Caco-2 (cell line): ENCODE results near the gene APMAP. TPM values are rescaled to one million over a fixed set of nuclear protein-coding genes. Genes with fewer than 3 reads are reported as not detected.

Experiments used
- BruUV-seq: library from RNA; stranded (reverse); fragments of 400-500 nt; replicated peaks from 2 replicates; lab custom pipeline; 2021; lab: Mats Ljungman, UMichigan
- CTCF ChIA-PET: fragments of 300-600 bp; sonication (Branson Sonifier 250); formaldehyde crosslinking; loops from one replicate; lab custom pipeline; 2022; ENCODE audit warnings: antibody characterized with exemption; lab: Charles Lee
- POLR2A ChIA-PET: fragments of 300-600 bp; sonication (Branson Sonifier 250); formaldehyde crosslinking; loops from one replicate; lab custom pipeline; 2022; ENCODE audit warnings: antibody characterized with exemption; lab: Charles Lee
- DNase-seq, 2 experiments: peaks; one replicate each; pipeline versions ENCODE4 v3.0.0 to v3.0.0-alpha.2; 2020 to 2022
- H3K27me3 ChIP-seq: replicated peaks from 2 replicates; pipeline ENCODE4 v1.6.0; 2011; ENCODE audit warnings: low read length; ENCODE audit not compliant: control insufficient read depth, insufficient read depth
- H3K36me3 ChIP-seq: 2 replicates; pipeline ENCODE4 v1.5.1; 2011; ENCODE audit warnings: low read length; ENCODE audit not compliant: control insufficient read depth, insufficient read depth
- H3K4me1 ChIP-seq: fragments of 250-450 bp; sonication (Bioruptor Pico); 2 replicates; pipeline ENCODE4 v1.5.1; 2020; ENCODE audit warnings: mild to moderate bottlenecking
- H3K4me3 ChIP-seq: 2 replicates; pipeline ENCODE4 v1.5.1; 2011; ENCODE audit warnings: low read depth, mild to moderate bottlenecking, control low read depth, low read length
- H3K9me3 ChIP-seq: fragments of 250-450 bp; sonication (Bioruptor Pico); 2 replicates; pipeline ENCODE4 v1.5.1; 2020; ENCODE audit warnings: mild to moderate bottlenecking, moderate library complexity
- H3K27ac Mint-ChIP-seq: one replicate; pipeline ENCODE4 v1.8.0; 2022; ENCODE audit warnings: mixed read lengths; ENCODE audit not compliant: unreplicated experiment
- H3K27me3 Mint-ChIP-seq: one replicate; pipeline ENCODE4 v1.8.0; 2022; ENCODE audit warnings: mixed read lengths; ENCODE audit not compliant: insufficient read depth, unreplicated experiment
- H3K36me3 Mint-ChIP-seq: one replicate; pipeline ENCODE4 v1.8.0; 2022; ENCODE audit warnings: mild to moderate bottlenecking, mixed read lengths; ENCODE audit not compliant: insufficient read depth, unreplicated experiment
- H3K4me1 Mint-ChIP-seq: one replicate; pipeline ENCODE4 v1.8.0; 2022; ENCODE audit warnings: low read depth, mixed read lengths; ENCODE audit not compliant: unreplicated experiment
- H3K4me3 Mint-ChIP-seq: one replicate; pipeline ENCODE4 v1.8.0; 2022; ENCODE audit warnings: mild to moderate bottlenecking, moderate library complexity, mixed read lengths; ENCODE audit not compliant: unreplicated experiment
- H3K9me3 Mint-ChIP-seq: one replicate; pipeline ENCODE4 v1.8.0; 2022; ENCODE audit warnings: mixed read lengths; ENCODE audit not compliant: unreplicated experiment
- intact Hi-C: fragments of 100-400 bp; cut with micrococcal nuclease; formaldehyde crosslinking; loops from one replicate; pipeline ENCODE4 v1.10.0; 2022; ENCODE audit not compliant: unreplicated experiment
- total RNA-seq: library from RNA; stranded (reverse); gene quantifications from 2 replicates; pipeline ENCODE4 v1.2.3, GENCODE V29; 2022
- TF ChIP-seq, protein P1 (sequence below), 2 experiments: fragments of 200-600 bp in 1 of 2; IDR thresholded peaks; 1 replicate in 1 of 2; 2 replicates in 1 of 2; pipeline versions ENCODE4 v1.5.1 to v1.8.0; 2011 to 2022; ENCODE audit warnings: antibody characterized with exemption in 1 of 2, control low read depth in 1 of 2, inconsistent platforms in 1 of 2, low read depth in 1 of 2, low read length in 1 of 2, mild to moderate bottlenecking in 1 of 2, moderate library complexity in 1 of 2; ENCODE audit not compliant: insufficient read depth in 1 of 2, severe bottlenecking in 1 of 2, unreplicated experiment in 1 of 2

Gene APMAP
- total RNA-seq, 1 experiment from 2014 or later, result 138 TPM

DNA sequence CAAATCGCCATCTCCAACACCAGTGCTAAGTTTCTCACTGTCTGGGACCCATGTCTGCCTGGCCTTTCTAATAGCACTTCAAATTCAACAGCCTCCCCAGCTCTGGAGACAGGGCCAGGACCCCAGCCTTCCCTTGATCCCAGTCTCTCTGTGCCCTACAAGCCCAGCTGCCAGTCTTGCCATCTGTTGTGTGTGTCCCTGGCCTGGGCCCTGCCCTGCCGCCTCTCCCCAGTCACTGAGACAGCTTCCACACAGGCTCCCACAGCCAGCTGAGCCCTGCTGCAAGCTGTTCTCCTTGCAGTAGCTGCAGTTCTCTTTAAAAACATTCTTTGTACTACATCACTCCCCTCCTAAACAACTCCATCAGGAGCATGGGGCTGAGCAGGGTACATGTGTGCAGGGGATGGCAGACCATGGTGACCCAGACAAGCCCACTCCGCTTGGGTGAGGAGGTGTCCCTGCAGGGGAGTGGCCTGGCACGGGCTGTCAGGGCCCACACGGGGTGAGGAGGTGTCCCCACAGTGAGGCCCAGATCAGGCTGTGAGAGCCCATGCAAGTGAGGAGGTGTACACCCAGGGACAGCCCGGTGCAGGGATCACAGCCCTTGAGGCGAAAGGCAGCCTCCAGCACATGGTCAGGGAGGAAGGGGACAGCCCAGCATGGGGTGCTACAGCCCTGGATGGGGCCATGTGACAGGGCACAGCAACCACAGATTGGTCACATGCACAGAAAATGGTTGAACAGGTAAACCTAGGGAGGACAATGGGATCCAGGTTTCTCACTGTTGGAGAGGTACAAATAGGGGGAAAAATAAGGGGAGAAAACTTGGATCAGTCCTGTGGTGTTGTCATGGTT, 27.3 kb downstream of the APMAP start:
- H3K9me3 Mint-ChIP-seq, result no peaks in the 10 kb centered on the region
- BruUV-seq, result no TSS peak
- no peaks in the 10 kb centered on the region for H3K4me1 Mint-ChIP-seq
- H3K4me3 Mint-ChIP-seq, result no peak overlapping the region
- no peak overlapping the region for H3K4me3 ChIP-seq
- no peak for DNase-seq
- H3K27me3 Mint-ChIP-seq, result no peaks in the 10 kb centered on the region
- H3K9me3 ChIP-seq, result no peaks in the 10 kb centered on the region
- POLR2A ChIA-PET, result no interaction called here
- peaks cover 38% of the 10 kb centered on the region for H3K36me3 Mint-ChIP-seq
- CTCF ChIA-PET, result no interaction called here
- H3K4me1 ChIP-seq, result 0 out of 2 replicates have a peak, but pooled peaks cover 2% of the 10 kb centered on the region
- peaks cover 3% of the 10 kb centered on the region for H3K36me3 ChIP-seq
- no peak overlapping the region for H3K27ac Mint-ChIP-seq
- TF ChIP-seq, protein P1, sequence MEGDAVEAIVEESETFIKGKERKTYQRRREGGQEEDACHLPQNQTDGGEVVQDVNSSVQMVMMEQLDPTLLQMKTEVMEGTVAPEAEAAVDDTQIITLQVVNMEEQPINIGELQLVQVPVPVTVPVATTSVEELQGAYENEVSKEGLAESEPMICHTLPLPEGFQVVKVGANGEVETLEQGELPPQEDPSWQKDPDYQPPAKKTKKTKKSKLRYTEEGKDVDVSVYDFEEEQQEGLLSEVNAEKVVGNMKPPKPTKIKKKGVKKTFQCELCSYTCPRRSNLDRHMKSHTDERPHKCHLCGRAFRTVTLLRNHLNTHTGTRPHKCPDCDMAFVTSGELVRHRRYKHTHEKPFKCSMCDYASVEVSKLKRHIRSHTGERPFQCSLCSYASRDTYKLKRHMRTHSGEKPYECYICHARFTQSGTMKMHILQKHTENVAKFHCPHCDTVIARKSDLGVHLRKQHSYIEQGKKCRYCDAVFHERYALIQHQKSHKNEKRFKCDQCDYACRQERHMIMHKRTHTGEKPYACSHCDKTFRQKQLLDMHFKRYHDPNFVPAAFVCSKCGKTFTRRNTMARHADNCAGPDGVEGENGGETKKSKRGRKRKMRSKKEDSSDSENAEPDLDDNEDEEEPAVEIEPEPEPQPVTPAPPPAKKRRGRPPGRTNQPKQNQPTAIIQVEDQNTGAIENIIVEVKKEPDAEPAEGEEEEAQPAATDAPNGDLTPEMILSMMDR (IDR thresholded peaks at IDR 0.05; ENCODE audit: insufficient read depth in 1 of 2, low read depth in 1 of 2, low read length in 1 of 2, severe bottlenecking in 1 of 2, unreplicated experiment in 1 of 2), result no peak
- H3K27me3 ChIP-seq, result no peaks in the 10 kb centered on the region
- intact Hi-C loops, result no loop called here

DNA sequence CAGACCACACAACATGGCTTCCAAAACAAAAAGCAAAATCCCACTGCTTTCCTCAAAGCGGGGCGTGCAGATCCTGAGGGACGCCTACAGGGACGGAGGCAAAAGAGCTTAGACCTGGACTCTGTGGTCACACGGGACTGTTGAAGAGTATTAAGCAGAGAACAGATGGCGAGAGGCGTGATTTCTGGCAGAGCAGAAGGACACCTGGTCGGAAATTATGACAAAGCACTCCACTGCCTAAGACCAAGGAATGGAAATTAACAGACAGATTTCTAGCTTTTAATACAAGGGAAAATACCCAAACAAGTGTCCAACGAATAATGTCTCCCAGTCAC, 28.1 kb downstream of the APMAP start:
- Mint-ChIP-seq H3K36me3 (peaks cover 31% of the 10 kb centered on the region), H3K4me1 (no peaks in the 10 kb centered on the region), H3K9me3 (no peaks in the 10 kb centered on the region), H3K4me3 (no peak overlapping the region), H3K27ac (no peak overlapping the region), H3K27me3 (no peaks in the 10 kb centered on the region)
- CTCF ChIA-PET, result no interaction called here
- no peaks in the 10 kb centered on the region for H3K9me3 ChIP-seq
- TF ChIP-seq, protein P1 (IDR thresholded peaks at IDR 0.05; ENCODE audit: insufficient read depth in 1 of 2, low read depth in 1 of 2, low read length in 1 of 2, severe bottlenecking in 1 of 2, unreplicated experiment in 1 of 2), result no peak
- H3K4me1 ChIP-seq, result 0 out of 2 replicates have a peak, but pooled peaks cover 2% of the 10 kb centered on the region
- peaks cover 1% of the 10 kb centered on the region; the same call in 1 of the 2 replicates for H3K36me3 ChIP-seq
- no peak overlapping the region for H3K4me3 ChIP-seq
- BruUV-seq, result no TSS peak
- intact Hi-C loops, result no loop called here
- no peak for DNase-seq
- POLR2A ChIA-PET, result no interaction called here
- no peaks in the 10 kb centered on the region for H3K27me3 ChIP-seq

DNA sequence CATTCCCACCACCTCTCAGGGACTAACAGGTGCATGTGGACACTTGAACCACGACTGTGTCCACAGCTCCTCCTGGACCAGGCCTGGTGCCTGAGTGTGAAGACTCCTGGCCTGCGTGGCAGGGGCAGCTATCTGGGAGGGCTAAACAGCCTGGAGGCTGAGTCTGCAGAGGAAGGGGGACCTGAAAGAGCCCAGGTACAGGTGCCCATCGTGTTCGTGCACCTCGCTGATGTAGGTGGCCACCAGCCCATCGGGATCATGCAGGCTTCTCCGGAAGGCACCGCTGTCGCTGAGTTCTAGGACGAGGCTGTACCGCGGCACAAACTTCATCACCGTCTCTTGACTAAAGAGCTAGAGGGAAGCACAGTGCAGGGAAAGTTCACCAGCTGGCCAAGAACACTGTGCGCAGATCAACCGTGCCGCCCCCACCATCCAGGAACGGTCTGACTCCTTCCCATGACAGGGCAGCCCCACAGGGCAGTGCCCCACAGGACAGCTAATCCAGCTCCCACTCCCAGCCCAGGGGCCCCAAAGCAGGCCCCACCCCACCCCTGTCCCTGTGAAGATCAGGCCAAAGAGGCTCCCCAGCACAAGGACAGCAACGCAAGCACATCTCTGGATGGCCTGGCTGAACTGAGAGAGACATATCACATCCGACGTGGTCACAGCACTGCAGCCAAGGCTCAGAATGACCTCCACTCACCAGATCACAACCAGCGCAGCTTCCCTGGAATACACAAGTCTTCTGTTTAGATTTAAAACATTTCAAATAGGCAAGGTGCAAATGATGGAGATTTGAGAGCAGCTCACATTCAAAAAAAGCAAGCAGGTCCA, 28.7 kb downstream of the APMAP start:
- Mint-ChIP-seq H3K27ac (no peak overlapping the region), H3K9me3 (no peaks in the 10 kb centered on the region), H3K27me3 (no peaks in the 10 kb centered on the region), H3K4me1 (no peaks in the 10 kb centered on the region), H3K36me3 (peaks cover 27% of the 10 kb centered on the region), H3K4me3 (no peak overlapping the region)
- H3K9me3 ChIP-seq, result no peaks in the 10 kb centered on the region
- H3K36me3 ChIP-seq, result peaks cover 1% of the 10 kb centered on the region; the same call in 1 of the 2 replicates
- POLR2A ChIA-PET, result no interaction called here
- 0 out of 2 replicates have a peak, but pooled peaks cover 2% of the 10 kb centered on the region for H3K4me1 ChIP-seq
- no peak for DNase-seq
- H3K4me3 ChIP-seq, result no peak overlapping the region
- BruUV-seq, result no TSS peak
- intact Hi-C loops, result no loop called here
- TF ChIP-seq, protein P1 (IDR thresholded peaks at IDR 0.05; ENCODE audit: insufficient read depth in 1 of 2, low read depth in 1 of 2, low read length in 1 of 2, severe bottlenecking in 1 of 2, unreplicated experiment in 1 of 2), result no peak
- CTCF ChIA-PET, result interaction anchor here (0.7 kb wide), 1 partner anchor 33 kb away, joined by 3 read pairs; no protein-coding TSS in a partner anchor
- no peaks in the 10 kb centered on the region for H3K27me3 ChIP-seq
